Esophagus muscularis mucosa (tissue), 3 donors: ENCODE results near the gene VWA5B1.

Experiments used
- POLR2A ChIP-seq: fragments of 450-650 bp; IDR thresholded peaks from one replicate; pipeline ENCODE4 v1.6.1; 2017; ENCODE audit warnings: antibody characterized with exemption, moderate library complexity, mild to moderate bottlenecking, low read depth
- POLR2AphosphoS5 ChIP-seq, 2 donors: sonication (generic); formaldehyde crosslinking; IDR thresholded peaks; one replicate each; pipeline ENCODE4 v1.6.1; 2017; ENCODE audit warnings: antibody characterized with exemption in 2 of 2
- TF ChIP-seq, protein P1 (sequence below), 3 experiments: fragments of 200-600 bp in 2 of 3; fragments of 450-650 bp in 1 of 3; sonication (generic) in 2 of 3; IDR thresholded peaks; one replicate each; pipeline ENCODE4 v1.5.1; 2017 to 2019; ENCODE audit warnings: antibody characterized with exemption in 3 of 3, mild to moderate bottlenecking in 2 of 3, moderate library complexity in 1 of 3

DNA sequence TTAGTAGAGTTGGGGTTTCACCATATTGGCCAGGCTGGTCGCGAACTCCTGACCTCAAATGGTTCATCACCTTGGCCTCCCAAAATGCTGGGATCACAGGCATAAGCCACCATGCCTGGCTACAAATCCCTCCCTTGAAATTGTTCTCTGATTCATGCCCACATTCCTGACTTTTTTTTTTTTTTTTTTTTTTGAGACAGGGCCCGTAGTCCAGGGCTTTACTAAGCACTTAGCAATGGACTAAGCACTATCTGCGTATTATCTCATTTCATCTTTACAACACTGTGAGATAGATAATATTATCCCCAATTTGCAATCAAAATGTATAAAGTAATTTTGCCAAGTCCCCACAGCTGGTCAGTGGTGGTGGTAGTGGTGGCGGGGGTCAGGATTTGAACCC, 58.9 kb downstream of the VWA5B1 start:
- TF ChIP-seq, protein P1, sequence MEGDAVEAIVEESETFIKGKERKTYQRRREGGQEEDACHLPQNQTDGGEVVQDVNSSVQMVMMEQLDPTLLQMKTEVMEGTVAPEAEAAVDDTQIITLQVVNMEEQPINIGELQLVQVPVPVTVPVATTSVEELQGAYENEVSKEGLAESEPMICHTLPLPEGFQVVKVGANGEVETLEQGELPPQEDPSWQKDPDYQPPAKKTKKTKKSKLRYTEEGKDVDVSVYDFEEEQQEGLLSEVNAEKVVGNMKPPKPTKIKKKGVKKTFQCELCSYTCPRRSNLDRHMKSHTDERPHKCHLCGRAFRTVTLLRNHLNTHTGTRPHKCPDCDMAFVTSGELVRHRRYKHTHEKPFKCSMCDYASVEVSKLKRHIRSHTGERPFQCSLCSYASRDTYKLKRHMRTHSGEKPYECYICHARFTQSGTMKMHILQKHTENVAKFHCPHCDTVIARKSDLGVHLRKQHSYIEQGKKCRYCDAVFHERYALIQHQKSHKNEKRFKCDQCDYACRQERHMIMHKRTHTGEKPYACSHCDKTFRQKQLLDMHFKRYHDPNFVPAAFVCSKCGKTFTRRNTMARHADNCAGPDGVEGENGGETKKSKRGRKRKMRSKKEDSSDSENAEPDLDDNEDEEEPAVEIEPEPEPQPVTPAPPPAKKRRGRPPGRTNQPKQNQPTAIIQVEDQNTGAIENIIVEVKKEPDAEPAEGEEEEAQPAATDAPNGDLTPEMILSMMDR (IDR thresholded peaks at IDR 0.05), result no peak
- TF ChIP-seq POLR2A (no peak), POLR2AphosphoS5 (IDR thresholded peaks at IDR 0.05) (no peak)
